IPS DF 19.7 (cell line): Measurements from ENCODE around the gene TMEM126A.

Source experiments
- DNase-seq: peaks from one replicate; pipeline ENCODE4 v3.0.0-alpha.2; 2013; ENCODE audit warnings: low read depth, low spot score

Gene TMEM126A

DNA sequence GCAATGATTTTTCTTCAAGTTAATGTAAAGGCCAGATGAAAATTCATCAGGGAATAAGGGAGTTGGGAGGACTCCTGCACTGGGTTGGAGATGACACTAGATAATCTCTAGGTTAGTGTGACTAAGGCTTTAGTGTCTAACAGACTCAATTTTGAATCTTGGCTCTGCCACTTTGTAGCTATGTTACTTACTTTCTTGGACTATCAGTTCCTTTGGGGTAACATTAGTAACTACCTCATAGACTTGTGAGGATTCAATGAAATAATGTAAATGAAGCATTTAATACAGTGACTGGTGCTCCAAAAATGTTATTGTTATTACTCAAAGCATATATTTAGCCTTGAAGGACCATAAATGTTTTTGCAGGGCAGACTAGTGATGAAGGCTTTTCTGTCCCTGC is 47.8 kb downstream of the TMEM126A start:
- no peak for DNase-seq

DNA sequence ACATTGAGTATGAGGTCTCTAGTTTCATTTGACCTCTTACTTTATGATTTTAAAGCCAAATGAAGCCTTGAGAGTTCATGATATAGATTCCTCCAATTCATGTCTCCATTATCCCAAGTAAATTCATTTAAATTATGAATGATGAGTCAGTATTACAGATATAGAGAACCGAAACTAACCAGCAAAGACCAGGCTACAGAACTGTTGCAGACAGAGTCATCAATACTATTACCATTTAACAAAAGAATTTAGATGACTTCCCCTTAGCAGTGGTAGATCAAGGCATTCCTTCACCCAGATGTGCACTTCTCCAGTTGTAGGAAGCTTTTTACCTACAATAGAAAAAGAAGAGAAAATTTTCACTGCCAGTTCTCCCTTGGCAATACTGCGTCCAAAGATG is 50.0 kb downstream of the TMEM126A start:
- DNase-seq: no peak

DNA sequence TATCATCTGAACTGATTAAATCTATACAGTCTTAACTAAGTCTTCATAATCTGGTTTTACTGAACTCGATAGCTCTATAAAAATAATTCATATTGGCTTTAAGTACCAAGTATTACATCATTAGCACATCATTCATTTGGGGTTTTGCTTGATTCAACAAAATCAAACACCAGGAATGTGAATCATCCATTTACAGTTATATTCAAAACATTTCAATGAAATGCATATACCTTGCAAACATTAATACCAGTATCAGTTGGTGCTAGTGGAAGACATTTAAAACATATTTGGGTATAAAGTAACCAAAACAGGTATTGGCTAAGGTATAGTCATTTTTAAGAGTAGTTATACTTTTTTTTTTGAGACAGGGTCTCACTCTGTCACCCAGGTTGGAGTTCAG is 50.4 kb downstream of the TMEM126A start:
- no peak for DNase-seq

DNA sequence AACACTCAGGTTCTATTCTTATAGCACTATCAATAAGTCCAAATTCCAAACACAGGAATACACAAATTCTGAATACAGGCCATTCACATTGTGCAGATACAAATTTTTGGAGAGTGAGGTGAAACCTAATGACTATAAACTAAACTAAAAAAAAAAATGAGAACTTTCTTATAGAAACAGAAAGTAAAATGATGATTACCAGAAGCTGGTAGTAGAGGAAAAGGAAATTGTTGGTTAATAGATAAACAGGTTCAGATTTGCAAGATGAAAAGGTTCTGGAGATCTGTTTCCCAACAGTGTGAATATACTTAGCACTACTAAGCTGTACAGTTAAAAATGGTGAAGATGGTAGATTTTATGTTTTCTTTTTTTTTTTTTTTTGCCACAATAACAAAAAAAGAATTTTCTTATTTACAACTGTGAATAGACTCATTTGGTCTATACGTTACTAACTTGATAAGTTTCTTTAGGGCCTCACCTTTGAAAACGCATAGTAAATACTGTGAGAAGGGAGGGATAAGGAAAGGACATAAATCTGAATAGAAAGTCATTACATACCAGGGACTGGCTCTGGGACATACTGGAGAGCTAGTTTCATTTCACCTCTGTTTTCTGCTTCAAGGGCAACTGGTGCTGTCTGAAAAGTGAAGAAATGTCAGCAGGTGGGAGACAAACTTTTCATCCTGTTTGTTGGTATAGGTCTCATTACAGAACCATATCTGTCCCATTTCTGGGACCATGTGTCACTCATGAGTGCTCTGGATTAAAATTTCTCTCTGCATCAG is 52.4 kb downstream of the TMEM126A start:
- DNase-seq: no peak

DNA sequence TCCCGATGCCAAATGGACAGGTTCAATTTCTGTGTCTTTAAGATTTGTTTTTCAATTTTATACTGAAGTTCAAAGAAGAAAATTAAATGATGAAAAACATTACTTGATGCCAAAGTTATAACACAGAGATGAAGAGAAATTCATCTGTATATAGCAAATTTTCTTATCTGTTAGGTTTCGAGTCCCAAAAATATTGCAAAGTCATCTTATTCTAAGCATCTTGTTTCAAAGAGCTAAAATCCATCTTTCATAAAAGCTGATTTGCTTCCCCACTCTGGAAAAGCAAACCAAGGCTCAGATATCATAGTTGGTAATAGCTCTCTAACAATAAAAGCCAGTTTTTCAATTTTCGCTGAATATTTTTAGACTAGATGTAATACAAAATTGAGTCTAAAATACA is 57.2 kb downstream of the TMEM126A start:
- DNase-seq: no peak

DNA sequence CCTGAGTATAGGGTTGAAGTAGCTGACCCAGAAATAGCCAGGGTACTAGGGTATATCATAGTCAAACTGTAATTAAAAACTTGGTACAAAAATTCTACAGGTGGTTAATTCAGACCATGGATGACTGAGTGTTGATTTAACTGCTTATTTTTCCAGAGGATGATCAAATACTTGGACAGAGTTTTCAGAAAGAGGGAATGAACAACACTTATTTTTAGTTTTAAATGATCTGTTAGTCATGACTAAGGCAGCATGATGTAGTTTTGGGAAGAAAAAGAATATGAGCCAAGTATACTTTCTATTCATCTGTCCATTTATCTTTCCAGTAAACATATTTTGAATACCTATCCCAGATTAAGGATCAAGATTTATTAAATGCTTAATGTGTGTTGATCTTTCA is 58.0 kb downstream of the TMEM126A start:
- DNase-seq: no peak
